Left lung (tissue), 10 donors: ENCODE data around the gene FZR1. TPM values are rescaled to one million over a fixed set of nuclear protein-coding genes. Genes with fewer than 3 reads are reported as not detected.

Experiments used
- ATAC-seq: fragments of 200-7000 bp; cut with Tn5 transposase; one replicate; pipeline ENCODE4 v1.9.1; 2020; ENCODE audit warnings: moderate library complexity
- DNase-seq, 4 donors: peaks; one replicate each; pipeline ENCODE4 v3.0.0-alpha.2; 2013 to 2020
- H3K27ac ChIP-seq, 2 donors: fragments of 200-600 bp; sonication (generic) in 1 of 2; one replicate each; pipeline versions ENCODE4 v1.5.0 to v1.8.0; 2020 to 2021
- H3K27me3 ChIP-seq, 2 donors: fragments of 200-600 bp; sonication (generic) in 1 of 2; one replicate each; pipeline versions ENCODE4 v1.5.0 to v1.8.0; 2020 to 2021
- H3K36me3 ChIP-seq, 2 donors: fragments of 200-600 bp; sonication (generic) in 1 of 2; one replicate each; pipeline versions ENCODE4 v1.5.0 to v1.8.0; 2020 to 2021
- H3K4me1 ChIP-seq, 2 donors: fragments of 200-600 bp; one replicate each; pipeline ENCODE4 v1.8.0; 2021
- H3K4me3 ChIP-seq, 2 donors: fragments of 200-600 bp; sonication (generic) in 1 of 2; one replicate each; pipeline versions ENCODE4 v1.5.0 to v1.8.0; 2020 to 2021; ENCODE audit warnings: mild to moderate bottlenecking in 1 of 2
- H3K9me3 ChIP-seq, 2 donors: fragments of 200-600 bp; sonication (generic) in 1 of 2; one replicate each; pipeline versions ENCODE4 v1.5.0 to v1.8.0; 2020 to 2021
- intact Hi-C, 2 donors: fragments of 100-400 bp; cut with DNase I; formaldehyde crosslinking; loops; one replicate each; pipeline versions ENCODE4 v1.11.2 to v1.14.2; 2022
- polyA plus RNA-seq, 6 donors: library from polyadenylated mRNA; unstranded; fragments of 120-200 nt; gene quantifications; one replicate each; pipeline ENCODE4 v1.2.1, GENCODE V29; 2013; ENCODE audit not compliant: insufficient read length in 6 of 6
- total RNA-seq, 2 donors: library from RNA; stranded (reverse); fragmentation: NEBNext Ultra II Directional; extraction: Animal tissue kit (Norgen Biotek cat#: 25700); gene quantifications; one replicate each; pipeline ENCODE4 v1.2.1, GENCODE V29; 2021
- TF ChIP-seq, protein P1 (sequence below), 2 donors: fragments of 200-600 bp; sonication (generic) in 1 of 2; IDR thresholded peaks; one replicate each; pipeline versions ENCODE4 v1.5.0 to v1.8.0; 2021; ENCODE audit warnings: antibody characterized with exemption in 2 of 2
- donor health status: DM: no; HTN: yes; CAD: no.
- donor health status: DM: no; HTN: no; CAD: no.

The FZR1 gene
- total and polyA plus RNA-seq, 8 donors: 33.4 to 56.6 (median 47.3) TPM

DNA sequence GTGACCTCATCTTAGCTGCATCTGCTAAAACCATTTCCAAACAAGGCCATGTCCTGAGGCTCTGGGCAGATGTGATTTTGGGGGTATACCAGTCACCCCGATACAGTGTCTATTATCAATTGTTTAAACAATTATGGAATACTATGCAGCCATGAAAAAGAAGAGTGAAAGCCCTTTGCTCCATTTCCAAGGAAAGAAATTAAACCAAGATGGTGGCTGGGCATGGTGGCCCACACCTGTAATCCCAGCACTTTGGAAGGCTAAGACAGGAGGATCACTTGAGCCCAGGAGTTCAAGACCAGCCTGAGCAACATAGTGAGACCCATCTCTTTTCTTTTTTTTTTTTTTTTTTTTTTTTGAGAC, 33.6 kb downstream of the FZR1 start:
- H3K27ac ChIP-seq: no peak overlapping the region
- no peaks in the 10 kb centered on the region for H3K9me3 ChIP-seq
- peaks cover 0 to 67% of the 10 kb centered on the region in 2 donors for H3K36me3 ChIP-seq
- intact Hi-C loops: loop anchor here in 1 of 2 donors (10.0 kb wide), 1 partner anchor 75 kb away; no protein-coding TSS in a partner anchor
- no peak overlapping the region for H3K4me3 ChIP-seq
- H3K27me3 ChIP-seq: no peaks in the 10 kb centered on the region
- no peak for DNase-seq
- TF ChIP-seq, protein P1, sequence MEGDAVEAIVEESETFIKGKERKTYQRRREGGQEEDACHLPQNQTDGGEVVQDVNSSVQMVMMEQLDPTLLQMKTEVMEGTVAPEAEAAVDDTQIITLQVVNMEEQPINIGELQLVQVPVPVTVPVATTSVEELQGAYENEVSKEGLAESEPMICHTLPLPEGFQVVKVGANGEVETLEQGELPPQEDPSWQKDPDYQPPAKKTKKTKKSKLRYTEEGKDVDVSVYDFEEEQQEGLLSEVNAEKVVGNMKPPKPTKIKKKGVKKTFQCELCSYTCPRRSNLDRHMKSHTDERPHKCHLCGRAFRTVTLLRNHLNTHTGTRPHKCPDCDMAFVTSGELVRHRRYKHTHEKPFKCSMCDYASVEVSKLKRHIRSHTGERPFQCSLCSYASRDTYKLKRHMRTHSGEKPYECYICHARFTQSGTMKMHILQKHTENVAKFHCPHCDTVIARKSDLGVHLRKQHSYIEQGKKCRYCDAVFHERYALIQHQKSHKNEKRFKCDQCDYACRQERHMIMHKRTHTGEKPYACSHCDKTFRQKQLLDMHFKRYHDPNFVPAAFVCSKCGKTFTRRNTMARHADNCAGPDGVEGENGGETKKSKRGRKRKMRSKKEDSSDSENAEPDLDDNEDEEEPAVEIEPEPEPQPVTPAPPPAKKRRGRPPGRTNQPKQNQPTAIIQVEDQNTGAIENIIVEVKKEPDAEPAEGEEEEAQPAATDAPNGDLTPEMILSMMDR (IDR thresholded peaks at IDR 0.05): no peak
- no peak for ATAC-seq
- H3K4me1 ChIP-seq: no peaks in the 10 kb centered on the region

DNA sequence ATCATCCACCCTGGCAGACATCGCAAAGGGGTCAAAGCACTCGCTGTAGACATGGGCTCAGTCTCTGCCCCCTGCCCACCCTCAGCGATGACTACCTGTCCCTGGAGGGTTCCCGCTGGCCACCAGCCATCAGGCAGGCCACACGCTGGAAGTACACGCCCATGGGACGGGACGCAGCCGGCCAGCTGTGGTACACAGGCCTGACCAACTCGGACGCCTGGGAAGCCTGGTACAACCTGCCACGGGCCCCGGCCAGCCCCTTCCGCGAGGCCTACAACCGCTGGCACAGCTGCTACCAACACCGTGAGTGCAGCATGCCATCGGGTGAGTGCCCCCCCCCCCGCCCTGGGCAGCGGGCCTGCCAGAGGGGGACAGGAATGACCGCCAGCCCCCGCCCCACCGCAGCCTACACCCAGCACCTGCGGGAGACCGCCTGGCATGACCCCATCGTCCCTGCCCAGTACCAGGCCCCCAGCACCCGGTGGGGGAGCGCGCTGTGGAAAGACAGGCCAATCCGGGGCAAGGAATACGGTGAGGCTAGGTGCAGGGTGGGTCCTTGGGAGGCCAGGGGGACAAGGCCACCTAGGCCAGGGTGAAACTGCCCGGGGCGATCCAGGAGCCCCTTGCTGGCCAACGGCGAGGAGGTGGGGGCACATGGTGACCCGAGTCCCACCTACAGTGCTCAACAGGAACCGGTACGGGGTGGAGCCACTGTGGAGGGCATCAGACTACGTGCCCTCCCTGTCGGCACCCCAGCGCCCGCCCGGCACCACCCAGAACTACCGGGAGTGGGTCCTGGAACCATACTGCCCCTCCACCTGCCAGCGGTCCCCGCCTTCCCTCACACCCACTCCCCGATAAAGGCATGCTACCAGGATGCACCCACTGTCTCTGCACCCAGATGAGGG, 37.3 kb downstream of the FZR1 start:
- no peaks in the 10 kb centered on the region for H3K27me3 ChIP-seq
- no peak overlapping the region for H3K4me3 ChIP-seq
- H3K36me3 ChIP-seq: peaks cover 0 to 70% of the 10 kb centered on the region in 2 donors
- H3K9me3 ChIP-seq: no peaks in the 10 kb centered on the region
- intact Hi-C loops: loop anchor here in 1 of 2 donors (10.0 kb wide), 1 partner anchor 71 kb away; no protein-coding TSS in a partner anchor
- ATAC-seq (no peak), DNase-seq (no peak)
- no peak overlapping the region for H3K27ac ChIP-seq
- TF ChIP-seq, protein P1 (IDR thresholded peaks at IDR 0.05): no peak
- H3K4me1 ChIP-seq: peaks cover 0 to 11% of the 10 kb centered on the region in 2 donors

DNA sequence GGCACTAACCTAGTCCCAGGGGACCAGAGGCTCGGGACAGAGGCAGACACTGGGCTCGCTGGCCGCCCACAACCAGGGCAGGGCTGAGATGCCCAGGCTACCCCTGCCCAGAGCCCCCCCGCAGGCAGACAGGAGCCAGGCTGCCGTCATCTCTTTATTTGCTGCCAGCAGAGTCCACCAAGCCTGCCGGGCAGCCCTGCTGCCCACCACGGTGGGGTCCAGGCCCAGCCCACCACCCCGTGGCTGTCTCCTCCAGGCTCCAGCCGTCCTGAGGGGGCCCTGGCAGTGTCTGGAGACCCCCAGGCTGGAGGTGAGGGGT, 37.9 kb downstream of the FZR1 start:
- Histone ChIP-seq H3K9me3 (no peaks in the 10 kb centered on the region), H3K4me1 (peaks cover 0 to 17% of the 10 kb centered on the region in 2 donors), H3K27ac (no peak overlapping the region), H3K36me3 (peaks cover 0 to 67% of the 10 kb centered on the region in 2 donors), H3K4me3 (no peak overlapping the region), H3K27me3 (no peaks in the 10 kb centered on the region)
- no peak for ATAC-seq
- intact Hi-C loops: loop anchor here in 1 of 2 donors (10.0 kb wide), 1 partner anchor 71 kb away; no protein-coding TSS in a partner anchor
- no peak for DNase-seq
- TF ChIP-seq, protein P1 (IDR thresholded peaks at IDR 0.05): no peak

DNA sequence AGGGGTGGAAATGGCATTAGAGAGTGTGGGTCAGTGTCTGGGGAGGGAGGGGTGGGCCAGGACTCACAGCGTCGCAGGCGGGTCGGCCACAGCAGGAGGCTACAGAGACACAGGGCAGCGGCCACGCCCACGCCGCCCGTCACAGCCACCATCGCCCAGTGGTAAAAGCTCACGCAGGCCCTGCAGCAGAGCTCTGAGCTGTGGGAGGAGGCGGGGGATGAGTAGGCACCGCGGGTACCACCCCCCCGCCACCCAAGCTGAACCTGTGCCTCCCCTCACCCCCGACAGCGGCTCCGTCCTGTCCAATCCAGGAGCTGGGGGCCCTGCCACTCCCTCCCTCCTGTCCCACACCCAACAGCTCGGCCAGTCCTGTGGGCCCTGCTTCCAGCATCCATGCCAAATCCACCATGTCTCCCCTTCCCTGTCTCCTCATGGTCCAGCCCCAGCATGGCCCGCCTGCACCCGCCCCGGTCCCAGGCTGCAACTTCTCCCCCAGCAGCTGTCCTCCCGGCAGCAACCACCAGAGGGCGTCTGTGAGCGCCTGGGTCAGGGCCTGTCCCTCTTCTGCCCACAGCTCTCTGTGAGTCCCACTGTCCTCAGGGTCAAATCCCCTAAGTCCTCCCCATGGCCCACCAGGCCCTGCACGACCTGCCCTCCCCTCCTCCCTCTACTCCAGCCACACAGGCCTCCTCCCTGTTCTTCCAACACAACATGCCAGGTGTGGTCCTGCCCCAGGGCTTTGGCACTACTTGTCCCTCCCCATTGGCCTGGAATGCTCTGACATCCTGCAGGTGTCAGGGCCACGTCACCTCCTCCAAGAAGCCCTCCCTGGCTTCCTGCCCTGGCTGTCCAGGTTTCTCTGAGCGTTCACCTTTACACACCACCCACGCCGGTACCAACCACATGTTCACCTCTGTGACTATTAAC, 38.9 kb downstream of the FZR1 start:
- intact Hi-C loops: loop anchor here in 1 of 2 donors (10.0 kb wide), 1 partner anchor 70 kb away; no protein-coding TSS in a partner anchor
- Histone ChIP-seq H3K9me3 (no peaks in the 10 kb centered on the region), H3K4me3 (no peak overlapping the region), H3K36me3 (peaks cover 0 to 61% of the 10 kb centered on the region in 2 donors), H3K27ac (no peak overlapping the region), H3K4me1 (peaks cover 0 to 22% of the 10 kb centered on the region in 2 donors), H3K27me3 (no peaks in the 10 kb centered on the region)
- peak in 3 of 4 donors; percentile 44 to 97 (median 72) for DNase-seq
- peak; percentile 82 for ATAC-seq
- TF ChIP-seq, protein P1 (IDR thresholded peaks at IDR 0.05): peak; percentile 84 to 96
